Transverse colon (tissue), 4 donors: ENCODE results near the gene KLHDC10. TPM values are rescaled to one million over a fixed set of nuclear protein-coding genes. Genes with fewer than 3 reads are reported as not detected.

Experiments
- DNase-seq: peaks from one replicate; pipeline ENCODE4 v3.0.0-alpha.2; 2019
- H3K27ac ChIP-seq, 4 donors: fragments of 200-600 bp; sonication (generic); 2 replicates each; pipeline ENCODE4 v1.5.1; 2016 to 2018; ENCODE audit warnings: inconsistent platforms in 4 of 4
- H3K27me3 ChIP-seq: fragments of 200-600 bp; sonication (generic); 2 replicates; pipeline ENCODE4 v1.5.1; 2017; ENCODE audit warnings: inconsistent platforms
- H3K36me3 ChIP-seq, 4 donors: fragments of 200-600 bp; sonication (generic); 2 replicates each; pipeline ENCODE4 v1.5.1; 2017 to 2019; ENCODE audit warnings: inconsistent platforms in 4 of 4
- H3K4me1 ChIP-seq, 4 donors: fragments of 200-600 bp; sonication (generic); 2 replicates each; pipeline ENCODE4 v1.5.1; 2017 to 2020; ENCODE audit warnings: inconsistent platforms in 4 of 4
- H3K4me3 ChIP-seq, 4 donors: fragments of 200-600 bp; sonication (generic); 1 replicate in 1 of 4; 2 replicates in 3 of 4; pipeline versions ENCODE4 v1.5.1 to v1.6.1; 2017 to 2019; ENCODE audit warnings: inconsistent platforms in 4 of 4
- H3K9me3 ChIP-seq, 2 donors: fragments of 200-600 bp; sonication (generic); 2 replicates each; pipeline ENCODE4 v1.5.1; 2017 to 2019; ENCODE audit warnings: inconsistent platforms in 2 of 2
- EP300 ChIP-seq: sonication (generic); formaldehyde crosslinking; IDR thresholded peaks from one replicate; pipeline ENCODE4 v1.6.1; 2017; ENCODE audit warnings: antibody characterized with exemption, low read depth
- POLR2A ChIP-seq: fragments of 450-650 bp; IDR thresholded peaks from one replicate; pipeline ENCODE4 v1.6.1; 2016; ENCODE audit warnings: antibody characterized with exemption, mild to moderate bottlenecking, moderate library complexity
- POLR2AphosphoS5 ChIP-seq, 3 donors: sonication (generic); formaldehyde crosslinking; IDR thresholded peaks; one replicate each; pipeline ENCODE4 v1.6.1; 2016; ENCODE audit warnings: antibody characterized with exemption in 3 of 3
- WGBS, 2 donors: methylation state at CpG; one replicate each; pipeline ENCODE4 v1.1.5; 2018; ENCODE audit warnings: low coverage in 1 of 2; 5-methylcytosine and 5-hydroxymethylcytosine counted together
- in situ Hi-C, 4 donors: fragments of 200-750 bp; cut with MboI; loops; one replicate each; pipeline versions ENCODE4 v1.15.0 to v1.15.1; 2017; ENCODE audit warnings: low sequenced_read_pairs in 3 of 4, low pct_ligation_motif_present in 1 of 4, low pct_unique_long_range_greater_than_20kb in 1 of 4
- intact Hi-C: fragments of 100-400 bp; cut with DNase I; formaldehyde crosslinking; loops from one replicate; pipeline ENCODE4 v1.15.1; 2023; ENCODE audit warnings: low total_unique reads
- total RNA-seq, 4 donors: library from RNA; depleted of rRNA; stranded (reverse); fragments of >200 nt; gene quantifications; one replicate each; pipeline ENCODE4 v1.1.0, GENCODE V29; 2016
- TF ChIP-seq, protein P1 (sequence below), 5 experiments: fragments of 200-600 bp in 3 of 5; fragments of 450-650 bp in 2 of 5; sonication (generic) in 3 of 5; IDR thresholded peaks; 1 replicate in 2 of 5; 2 replicates in 3 of 5; pipeline ENCODE4 v1.5.1; 2016 to 2017; ENCODE audit warnings: antibody characterized with exemption in 5 of 5, inconsistent platforms in 3 of 5, mild to moderate bottlenecking in 2 of 5, moderate library complexity in 1 of 5

The KLHDC10 gene
- total RNA-seq, 4 donors from 2014 or later, result 9.4 to 23.5 (median 15.6) TPM

DNA sequence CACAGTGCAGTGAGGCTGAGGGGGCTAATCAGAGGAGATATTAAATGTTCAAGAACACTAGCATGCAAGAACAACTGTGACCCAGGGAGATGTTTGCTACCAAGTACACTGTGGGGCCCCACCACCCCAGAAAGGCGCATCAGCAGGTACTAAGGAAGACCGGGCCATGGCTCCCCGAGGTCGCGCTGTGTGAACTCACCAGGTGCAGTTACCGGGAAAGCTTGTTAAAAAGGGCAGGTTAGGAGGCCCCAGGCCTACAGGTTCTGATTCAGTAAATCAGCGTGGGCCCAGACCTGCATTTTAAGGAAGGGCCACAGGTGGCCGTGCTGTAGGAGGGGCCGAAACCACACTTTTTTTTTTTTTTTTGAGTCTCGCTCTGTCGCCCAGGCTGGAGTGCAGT lies 80.3 kb downstream of the KLHDC10 start:
- no peak for TF ChIP-seq POLR2A
- TF ChIP-seq, protein P1, sequence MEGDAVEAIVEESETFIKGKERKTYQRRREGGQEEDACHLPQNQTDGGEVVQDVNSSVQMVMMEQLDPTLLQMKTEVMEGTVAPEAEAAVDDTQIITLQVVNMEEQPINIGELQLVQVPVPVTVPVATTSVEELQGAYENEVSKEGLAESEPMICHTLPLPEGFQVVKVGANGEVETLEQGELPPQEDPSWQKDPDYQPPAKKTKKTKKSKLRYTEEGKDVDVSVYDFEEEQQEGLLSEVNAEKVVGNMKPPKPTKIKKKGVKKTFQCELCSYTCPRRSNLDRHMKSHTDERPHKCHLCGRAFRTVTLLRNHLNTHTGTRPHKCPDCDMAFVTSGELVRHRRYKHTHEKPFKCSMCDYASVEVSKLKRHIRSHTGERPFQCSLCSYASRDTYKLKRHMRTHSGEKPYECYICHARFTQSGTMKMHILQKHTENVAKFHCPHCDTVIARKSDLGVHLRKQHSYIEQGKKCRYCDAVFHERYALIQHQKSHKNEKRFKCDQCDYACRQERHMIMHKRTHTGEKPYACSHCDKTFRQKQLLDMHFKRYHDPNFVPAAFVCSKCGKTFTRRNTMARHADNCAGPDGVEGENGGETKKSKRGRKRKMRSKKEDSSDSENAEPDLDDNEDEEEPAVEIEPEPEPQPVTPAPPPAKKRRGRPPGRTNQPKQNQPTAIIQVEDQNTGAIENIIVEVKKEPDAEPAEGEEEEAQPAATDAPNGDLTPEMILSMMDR (IDR thresholded peaks at IDR 0.05), result no peak
- no peak for TF ChIP-seq POLR2AphosphoS5 (IDR thresholded peaks at IDR 0.05)
- TF ChIP-seq EP300, result no peak
- no peak for DNase-seq
- in situ Hi-C loops (no loop called here), intact Hi-C loops (no loop called here)
- 82 to 85% methylated on average over 11 of the region's 11 CpGs for WGBS, 2 donors
- no peak overlapping the region for H3K4me3 ChIP-seq
- H3K27me3 ChIP-seq, result no peaks in the 10 kb centered on the region
- no peaks in the 10 kb centered on the region for H3K36me3 ChIP-seq
- H3K9me3 ChIP-seq, result no peaks in the 10 kb centered on the region
- H3K4me1 ChIP-seq, result peaks cover 0 to 23% (median 16%) of the 10 kb centered on the region in 4 donors
- H3K27ac ChIP-seq, result no peak overlapping the region

DNA sequence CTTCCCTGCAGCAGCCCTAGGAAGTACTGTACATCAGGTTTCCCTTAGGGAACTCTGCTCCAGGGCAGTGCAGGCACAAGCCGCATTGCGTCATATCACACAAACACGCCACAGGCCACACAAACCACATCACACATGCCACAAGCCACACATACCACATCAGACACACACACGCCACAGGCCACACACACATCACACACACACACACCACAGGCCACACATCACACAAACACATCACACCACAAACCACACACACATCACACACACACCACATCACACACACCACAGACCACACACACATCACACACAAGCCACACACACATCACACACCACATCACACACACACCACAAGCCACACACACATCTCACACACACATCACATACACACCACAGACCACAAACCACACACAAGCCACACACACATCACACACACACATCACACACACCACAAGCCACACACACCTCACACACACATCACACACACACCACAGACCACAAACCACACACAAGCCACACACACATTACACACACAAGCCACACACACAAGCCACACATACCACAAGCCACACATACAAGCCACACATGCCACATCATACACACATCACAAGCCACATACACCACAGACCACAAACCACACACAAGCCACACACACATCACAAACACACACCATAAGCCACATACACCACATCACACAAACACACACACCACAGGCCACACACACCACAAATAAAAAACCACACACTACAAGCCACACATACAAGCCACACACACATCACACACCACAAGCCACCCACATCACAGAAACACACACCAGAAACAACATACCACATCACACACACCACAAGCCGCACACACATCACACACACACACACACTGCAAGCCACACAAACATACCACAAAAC lies 81.5 kb downstream of the KLHDC10 start:
- Histone ChIP-seq H3K27me3 (no peaks in the 10 kb centered on the region), H3K4me3 (no peak overlapping the region), H3K4me1 (peaks cover 0 to 20% (median 16%) of the 10 kb centered on the region in 4 donors), H3K9me3 (no peaks in the 10 kb centered on the region), H3K27ac (no peak overlapping the region), H3K36me3 (no peaks in the 10 kb centered on the region)
- DNase-seq, result no peak
- intact Hi-C loops (no loop called here), in situ Hi-C loops (no loop called here)
- TF ChIP-seq, protein P1 (IDR thresholded peaks at IDR 0.05), result no peak
- TF ChIP-seq POLR2A, result no peak
- no peak for TF ChIP-seq POLR2AphosphoS5 (IDR thresholded peaks at IDR 0.05)
- no peak for TF ChIP-seq EP300
- 80% methylated on average over 5 of the region's 5 CpGs; no CpG with 5 or more reads in 1 of the 2 donors for WGBS, 2 donors

DNA sequence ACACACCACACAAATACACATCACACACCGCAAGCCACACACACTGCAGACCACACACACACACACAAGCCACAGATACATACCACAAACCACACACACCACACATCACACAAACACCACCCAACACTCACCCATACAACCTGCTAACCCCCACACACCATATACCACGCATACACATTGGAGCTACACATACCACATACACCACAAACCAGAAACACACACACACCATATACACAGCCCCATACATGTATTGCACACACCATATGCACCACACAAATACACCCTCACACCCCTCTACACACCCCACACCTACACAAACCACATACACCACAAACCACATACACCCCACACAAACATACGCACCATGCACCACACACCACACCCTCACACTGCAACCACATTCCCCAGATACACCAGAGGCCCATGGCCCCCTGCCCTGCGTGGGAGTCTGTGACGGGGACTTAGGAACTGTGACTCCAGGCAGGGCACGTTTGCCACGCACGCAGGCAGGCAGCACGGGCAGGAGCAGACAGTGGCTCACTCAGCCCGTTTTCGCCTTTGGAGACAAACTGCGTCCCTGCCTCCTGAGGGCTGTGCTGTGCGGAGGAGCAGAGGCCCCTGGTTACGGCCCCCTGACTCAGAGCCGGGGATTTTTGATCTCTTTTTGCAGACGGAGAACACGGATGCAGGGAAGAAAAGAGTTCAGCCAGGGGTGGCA lies 82.3 kb downstream of the KLHDC10 start:
- in situ Hi-C loops (no loop called here), intact Hi-C loops (no loop called here)
- H3K27me3 ChIP-seq, result no peaks in the 10 kb centered on the region
- no peak overlapping the region for H3K27ac ChIP-seq
- TF ChIP-seq POLR2A (no peak), POLR2AphosphoS5 (IDR thresholded peaks at IDR 0.05) (no peak), EP300 (no peak)
- TF ChIP-seq, protein P1 (IDR thresholded peaks at IDR 0.05), result no peak
- peaks cover 0 to 20% (median 16%) of the 10 kb centered on the region in 4 donors for H3K4me1 ChIP-seq
- H3K36me3 ChIP-seq, result no peaks in the 10 kb centered on the region
- H3K4me3 ChIP-seq, result no peak overlapping the region
- DNase-seq, result no peak
- 83 to 84% methylated on average over 1 to 16 of the region's 17 CpGs for WGBS, 2 donors
- no peaks in the 10 kb centered on the region for H3K9me3 ChIP-seq

DNA sequence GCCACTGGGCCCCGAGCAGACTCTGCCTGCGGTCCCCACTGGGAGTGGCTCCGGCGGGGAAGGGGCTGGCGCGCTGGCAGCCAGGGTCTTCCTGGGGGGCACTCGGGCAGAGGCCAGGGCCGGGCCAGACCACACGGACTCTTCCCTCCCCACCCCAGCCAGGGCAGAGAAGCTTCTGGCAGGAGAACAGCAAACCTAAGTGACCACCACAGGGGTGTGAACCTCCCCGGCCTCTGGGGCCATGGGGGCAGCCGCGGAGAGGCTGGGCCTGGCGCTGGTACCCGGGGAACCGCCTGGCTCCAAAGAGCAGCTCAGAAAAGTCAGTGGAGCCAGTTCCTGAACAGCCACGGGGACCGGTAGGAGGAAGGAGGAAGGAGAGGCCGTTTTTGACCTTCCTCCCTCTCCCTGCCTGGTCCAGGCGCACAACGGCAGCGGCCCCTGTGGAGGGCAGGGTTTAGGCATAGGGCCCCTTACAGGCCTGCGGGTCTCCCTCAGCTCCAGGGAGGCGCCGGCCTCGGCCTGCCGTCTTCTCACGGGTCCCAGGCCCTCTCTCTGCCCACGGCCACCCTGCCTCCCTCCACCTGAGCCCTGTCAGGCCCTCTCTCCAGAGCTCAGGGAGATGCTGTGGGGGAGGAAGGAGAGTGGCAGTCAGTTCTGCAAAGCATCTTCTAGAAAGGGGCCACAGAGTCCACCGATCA lies 83.0 kb downstream of the KLHDC10 start:
- H3K27ac ChIP-seq, result peak overlapping the region in 1 of 4 donors; percentile 19
- H3K36me3 ChIP-seq, result no peaks in the 10 kb centered on the region

More for the DNA sequence above, 83.0 kb downstream of the KLHDC10 start:
- Histone ChIP-seq H3K9me3 (no peaks in the 10 kb centered on the region), H3K4me3 (no peak overlapping the region), H3K4me1 (peaks cover 0 to 20% (median 16%) of the 10 kb centered on the region in 4 donors), H3K27me3 (no peaks in the 10 kb centered on the region)
- WGBS, 2 donors, result 52% methylated on average over 25 of the region's 29 CpGs; no CpG with 5 or more reads in 1 of the 2 donors
- intact Hi-C loops, result no loop called here
- no peak for TF ChIP-seq EP300
- TF ChIP-seq POLR2AphosphoS5 (IDR thresholded peaks at IDR 0.05), result no peak
- TF ChIP-seq POLR2A, result no peak
- TF ChIP-seq, protein P1 (IDR thresholded peaks at IDR 0.05), result no peak
- no peak for DNase-seq
- in situ Hi-C loops, result no loop called here
